ENCODE measurements around the gene RUNX2. TPM values are rescaled to one million over a fixed set of nuclear protein-coding genes. Genes with fewer than 3 reads are reported as not detected.

RUNX2 gene
- total RNA-seq, 1 experiment from 2014 or later, result 9.3 TPM

- no TSS peak for BruUV-seq (replicated peaks)
- ChIA-PET CTCF (interaction anchor here (1.0 to 1.4 kb wide), 3 partner anchors 14 to 320 kb away, joined by 3 to 4 read pairs (median 3); no protein-coding TSS in a partner anchor), POLR2A (interaction anchor here (0.6 to 1.1 kb wide), 2 partner anchors 11 to 342 kb away, joined by 3 to 5 read pairs; no protein-coding TSS in a partner anchor)
- Mint-ChIP-seq H3K27me3 (ENCODE audit: insufficient read depth, unreplicated experiment) (no peaks in the 10 kb centered on the region), H3K9me3 (ENCODE audit: unreplicated experiment) (peaks cover 8% of the 10 kb centered on the region), H3K27ac (ENCODE audit: low read depth, unreplicated experiment) (peak overlapping the region; percentile 36), H3K4me3 (ENCODE audit: unreplicated experiment) (no peak overlapping the region), H3K36me3 (ENCODE audit: insufficient read depth, unreplicated experiment) (no peaks in the 10 kb centered on the region), H3K4me1 (ENCODE audit: insufficient read depth, unreplicated experiment) (peaks cover 34% of the 10 kb centered on the region)
- no peak for TF ChIP-seq CTCF (IDR thresholded peaks at IDR 0.05; ENCODE audit: unreplicated experiment)
- DNase-seq (ENCODE audit: unreplicated experiment), result peak; percentile 82
- intact Hi-C loops (cut with micrococcal nuclease), result loop anchor here (10.0 kb wide), 1 partner anchor 54 kb away; no protein-coding TSS in a partner anchor
Measured at GRCh38 chr6:45650524-45651135, 322.5 kb downstream of the RUNX2 start.

GRCh38 chr6:45651301-45651700 lies 323.2 kb downstream of the RUNX2 start:
- ChIA-PET POLR2A (no interaction called here), CTCF (interaction anchor here (1.1 to 1.4 kb wide), 2 partner anchors 15 to 321 kb away, joined by 3 to 4 read pairs; no protein-coding TSS in a partner anchor)
- intact Hi-C loops (cut with micrococcal nuclease), result loop anchor here (10.0 kb wide), 1 partner anchor 54 kb away; no protein-coding TSS in a partner anchor
- peaks cover 41% of the 10 kb centered on the region for H3K4me1 Mint-ChIP-seq (ENCODE audit: insufficient read depth, unreplicated experiment)
- TF ChIP-seq CTCF (IDR thresholded peaks at IDR 0.05; ENCODE audit: unreplicated experiment), result no peak
- peak overlapping the region; percentile 36 for H3K27ac Mint-ChIP-seq (ENCODE audit: low read depth, unreplicated experiment)
- no peak for DNase-seq (ENCODE audit: unreplicated experiment)
- H3K27me3 Mint-ChIP-seq (ENCODE audit: insufficient read depth, unreplicated experiment), result no peaks in the 10 kb centered on the region
- no peaks in the 10 kb centered on the region for H3K36me3 Mint-ChIP-seq (ENCODE audit: insufficient read depth, unreplicated experiment)
- BruUV-seq (replicated peaks), result no TSS peak
- no peak overlapping the region for H3K4me3 Mint-ChIP-seq (ENCODE audit: unreplicated experiment)
- H3K9me3 Mint-ChIP-seq (ENCODE audit: unreplicated experiment), result peaks cover 8% of the 10 kb centered on the region

GRCh38 chr6:45652416-45652815 lies 324.3 kb downstream of the RUNX2 start:
- Mint-ChIP-seq H3K36me3 (ENCODE audit: insufficient read depth, unreplicated experiment) (no peaks in the 10 kb centered on the region), H3K27ac (ENCODE audit: low read depth, unreplicated experiment) (no peak overlapping the region), H3K4me3 (ENCODE audit: unreplicated experiment) (no peak overlapping the region), H3K27me3 (ENCODE audit: insufficient read depth, unreplicated experiment) (no peaks in the 10 kb centered on the region), H3K9me3 (ENCODE audit: unreplicated experiment) (peaks cover 8% of the 10 kb centered on the region), H3K4me1 (ENCODE audit: insufficient read depth, unreplicated experiment) (peaks cover 52% of the 10 kb centered on the region)
- no peak for TF ChIP-seq CTCF (IDR thresholded peaks at IDR 0.05; ENCODE audit: unreplicated experiment)
- intact Hi-C loops (cut with micrococcal nuclease), result loop anchor here (10.0 kb wide), 1 partner anchor 52 kb away; no protein-coding TSS in a partner anchor
- CTCF ChIA-PET, result no interaction called here
- no peak for DNase-seq (ENCODE audit: unreplicated experiment)
- POLR2A ChIA-PET, result interaction anchor here (0.6 kb wide), 1 partner anchor 609 kb away, joined by 3 read pairs; no protein-coding TSS in a partner anchor
- no TSS peak for BruUV-seq (replicated peaks)

- no peaks in the 10 kb centered on the region for H3K27me3 Mint-ChIP-seq (ENCODE audit: insufficient read depth, unreplicated experiment)
- H3K4me3 Mint-ChIP-seq (ENCODE audit: unreplicated experiment), result no peak overlapping the region
- intact Hi-C loops (cut with micrococcal nuclease), result loop anchor here (10.0 kb wide), 1 partner anchor 52 kb away; no protein-coding TSS in a partner anchor
- BruUV-seq (replicated peaks), result no TSS peak
- ChIA-PET POLR2A (no interaction called here), CTCF (interaction anchor here (1.4 kb wide), 1 partner anchor 19 kb away, joined by 4 read pairs; no protein-coding TSS in a partner anchor)
- H3K36me3 Mint-ChIP-seq (ENCODE audit: insufficient read depth, unreplicated experiment), result no peaks in the 10 kb centered on the region
- peaks cover 8% of the 10 kb centered on the region for H3K9me3 Mint-ChIP-seq (ENCODE audit: unreplicated experiment)
- no peak for TF ChIP-seq CTCF (IDR thresholded peaks at IDR 0.05; ENCODE audit: unreplicated experiment)
- H3K27ac Mint-ChIP-seq (ENCODE audit: low read depth, unreplicated experiment), result no peak overlapping the region
- H3K4me1 Mint-ChIP-seq (ENCODE audit: insufficient read depth, unreplicated experiment), result peaks cover 57% of the 10 kb centered on the region
- DNase-seq (ENCODE audit: unreplicated experiment), result peak; percentile 44
Measured at GRCh38 chr6:45653117-45653883, 325.2 kb downstream of the RUNX2 start.
